ENCODE results near the gene DNAJB11.
A peak's percentile ranks its signal among the peaks of the same experiment; 100 is the strongest.

DNAJB11 gene

GRCh38 chr3:186592682-186593081 is 22.2 kb downstream of the DNAJB11 start:
- FAIRE-seq (no peak), DNase-seq (ENCODE audit: extremely low spot score, insufficient read length, low read depth) (no peak)

- FAIRE-seq (no peak), DNase-seq (ENCODE audit: extremely low spot score, insufficient read length, low read depth) (no peak)
These were observed 23.3 kb downstream of the DNAJB11 start for GRCh38 chr3:186593862-186594261.

- FAIRE-seq (no peak), DNase-seq (ENCODE audit: extremely low spot score, insufficient read length, low read depth) (no peak)
These were observed 24.1 kb downstream of the DNAJB11 start for GRCh38 chr3:186594591-186595113.

- FAIRE-seq (no peak), DNase-seq (ENCODE audit: extremely low spot score, insufficient read length, low read depth) (no peak)
These were observed 26.2 kb downstream of the DNAJB11 start for GRCh38 chr3:186596568-186597287.

- DNase-seq (ENCODE audit: extremely low spot score, insufficient read length, low read depth) (no peak), FAIRE-seq (no peak)
These were observed 27.7 kb downstream of the DNAJB11 start for GRCh38 chr3:186598108-186598784.

- DNase-seq (ENCODE audit: extremely low spot score, insufficient read length, low read depth): no peak
- FAIRE-seq: no peak
These were observed 28.2 kb downstream of the DNAJB11 start for GRCh38 chr3:186598794-186599141.

- no peak for FAIRE-seq
- DNase-seq (ENCODE audit: extremely low spot score, insufficient read length, low read depth): no peak
These were observed 28.7 kb downstream of the DNAJB11 start for GRCh38 chr3:186599142-186599784.

GRCh38 chr3:186599785-186600166 is 29.3 kb downstream of the DNAJB11 start:
- FAIRE-seq: no peak
- DNase-seq (ENCODE audit: extremely low spot score, insufficient read length, low read depth): no peak

- FAIRE-seq (no peak), DNase-seq (ENCODE audit: extremely low spot score, insufficient read length, low read depth) (no peak)
These were observed 30.4 kb downstream of the DNAJB11 start for GRCh38 chr3:186600896-186601295.

- FAIRE-seq (no peak), DNase-seq (ENCODE audit: extremely low spot score, insufficient read length, low read depth) (no peak)
These were observed 32.6 kb downstream of the DNAJB11 start for GRCh38 chr3:186603159-186603558.

- DNase-seq (ENCODE audit: extremely low spot score, insufficient read length, low read depth) (no peak), FAIRE-seq (no peak)
These were observed 34.6 kb downstream of the DNAJB11 start for GRCh38 chr3:186605078-186605477.

- FAIRE-seq: no peak
- DNase-seq (ENCODE audit: extremely low spot score, insufficient read length, low read depth): no peak
These were observed 35.3 kb downstream of the DNAJB11 start for GRCh38 chr3:186605561-186606545.

- FAIRE-seq (no peak), DNase-seq (ENCODE audit: extremely low spot score, insufficient read length, low read depth) (no peak)
These were observed 38.2 kb downstream of the DNAJB11 start for GRCh38 chr3:186608624-186609215.

GRCh38 chr3:186609247-186609868 is 38.8 kb downstream of the DNAJB11 start:
- peak; percentile 11 for DNase-seq (ENCODE audit: extremely low spot score, insufficient read length, low read depth)

GRCh38 chr3:186612065-186612464 is 41.5 kb downstream of the DNAJB11 start:
- FAIRE-seq: no peak

More at GRCh38 chr3:186609247-186609868, 38.8 kb downstream of the DNAJB11 start:
- peak; percentile 26 for FAIRE-seq

GRCh38 chr3:186612721-186613636 is 42.5 kb downstream of the DNAJB11 start, which contains the start of gene AHSG:
Gene AHSG, plus strand, starts transcription at chr3:186613060. Its CDS starts 82 bp downstream, at chr3:186613142.
- FAIRE-seq (no peak), DNase-seq (ENCODE audit: extremely low spot score, insufficient read length, low read depth) (no peak)

More at GRCh38 chr3:186612065-186612464, 41.5 kb downstream of the DNAJB11 start:
- no peak for DNase-seq (ENCODE audit: extremely low spot score, insufficient read length, low read depth)

- no peak for FAIRE-seq
- no peak for DNase-seq (ENCODE audit: extremely low spot score, insufficient read length, low read depth)
These were observed 43.2 kb downstream of the DNAJB11 start for GRCh38 chr3:186613637-186614265.

GRCh38 chr3:186614266-186614596 is 43.7 kb downstream of the DNAJB11 start:
- no peak for DNase-seq (ENCODE audit: extremely low spot score, insufficient read length, low read depth)
- FAIRE-seq: no peak
